Panc1 (cell line): ENCODE results near the gene PXK. TPM values are rescaled to one million over a fixed set of nuclear protein-coding genes. Genes with fewer than 3 reads are reported as not detected.

Experiments
- ATAC-seq: fragments of 200-7000 bp; cut with Tn5 transposase; 2 replicates; pipeline ENCODE4 v1.9.1; 2020; ENCODE audit warnings: mild to moderate bottlenecking, moderate library complexity
- BruUV-seq: library from RNA; stranded (reverse); fragments of 400-500 nt; replicated peaks from 2 replicates; lab custom pipeline; 2021; lab: Mats Ljungman, UMichigan
- CTCF ChIA-PET: fragments of 300-600 bp; sonication (Branson Sonifier 250); formaldehyde crosslinking; loops from one replicate; lab custom pipeline; 2022; ENCODE audit warnings: antibody characterized with exemption; lab: Charles Lee
- POLR2A ChIA-PET: fragments of 300-600 bp; sonication (Branson Sonifier 250); formaldehyde crosslinking; loops from one replicate; lab custom pipeline; 2022; ENCODE audit warnings: antibody characterized with exemption; lab: Charles Lee
- DNase-seq: peaks from one replicate; pipeline ENCODE4 v3.0.0-alpha.2; 2010; ENCODE audit warnings: low read depth, low spot score
- H3K27ac ChIP-seq: 2 replicates; pipeline ENCODE4 v1.5.1; 2011; ENCODE audit warnings: mild to moderate bottlenecking, low read length, inconsistent platforms
- H3K27me3 ChIP-seq: fragments of 200-500 bp; sonication (Bioruptor generic); 2 replicates; pipeline ENCODE4 v1.6.0; 2014; ENCODE audit warnings: low read length, inconsistent platforms; ENCODE audit not compliant: control insufficient read depth, insufficient read depth
- H3K36me3 ChIP-seq: fragments of 200-500 bp; sonication (Bioruptor generic); 2 replicates; pipeline ENCODE4 v1.5.1; 2014; ENCODE audit warnings: inconsistent platforms, mild to moderate bottlenecking, low read length, moderate library complexity; ENCODE audit not compliant: control insufficient read depth, insufficient read depth
- H3K4me1 ChIP-seq: 2 replicates; pipeline ENCODE4 v1.5.1; 2011; ENCODE audit warnings: inconsistent platforms, mild to moderate bottlenecking, low read length, moderate library complexity; ENCODE audit not compliant: control insufficient read depth, insufficient read depth
- H3K4me3 ChIP-seq, 2 experiments: 2 replicates each; pipeline ENCODE4 v1.5.1; 2011 to 2012; ENCODE audit warnings: low read depth in 2 of 2, low read length in 2 of 2, mild to moderate bottlenecking in 2 of 2, inconsistent platforms in 1 of 2, moderate library complexity in 1 of 2
- H3K9me3 ChIP-seq: fragments of 200-500 bp; sonication (Bioruptor generic); 2 replicates; pipeline ENCODE4 v1.5.1; 2014; ENCODE audit warnings: low read depth, mild to moderate bottlenecking, inconsistent platforms, low read length, moderate library complexity; ENCODE audit not compliant: control insufficient read depth, insufficient read depth
- POLR2AphosphoS5 ChIP-seq: IDR thresholded peaks from 2 replicates; pipeline ENCODE4 v1.6.1; 2012; ENCODE audit warnings: mild to moderate bottlenecking, low read depth, low read length, moderate library complexity
- SIN3A ChIP-seq: IDR thresholded peaks from 2 replicates; pipeline ENCODE4 v1.6.1; 2012; ENCODE audit warnings: low read depth, mild to moderate bottlenecking, low read length, moderate library complexity, borderline replicate concordance; ENCODE audit not compliant: insufficient read depth
- TCF7L2 ChIP-seq: IDR thresholded peaks from 2 replicates; pipeline ENCODE4 v1.6.1; 2011; ENCODE audit warnings: mild to moderate bottlenecking, low read depth, low read length, inconsistent platforms
- in situ Hi-C: cut with HindIII; loops from 2 replicates; pipeline ENCODE4 v1.10.0; 2016; ENCODE audit warnings: low sequenced_read_pairs, low pct_unique_long_range_greater_than_20kb
- intact Hi-C: fragments of 100-400 bp; cut with micrococcal nuclease; formaldehyde crosslinking; loops from one replicate; pipeline ENCODE4 v1.10.0; 2022; ENCODE audit not compliant: unreplicated experiment
- total RNA-seq: library from RNA; stranded (reverse); gene quantifications from one replicate; pipeline ENCODE4 v1.2.1, GENCODE V29; 2021; ENCODE audit not compliant: unreplicated experiment
- TF ChIP-seq, protein P1 (sequence below): fragments of 450-650 bp; IDR thresholded peaks from 2 replicates; pipeline ENCODE4 v1.5.1; 2017; ENCODE audit warnings: mild to moderate bottlenecking
- TF ChIP-seq, protein P2 (sequence below), 2 experiments: IDR thresholded peaks; 2 replicates each; pipeline ENCODE4 v1.6.1; 2011 to 2012; ENCODE audit warnings: low read depth in 2 of 2, control low read depth in 1 of 2, low read length in 1 of 2, mild to moderate bottlenecking in 1 of 2, moderate library complexity in 1 of 2; ENCODE audit not compliant: insufficient read depth in 1 of 2

PXK gene
- total RNA-seq, 1 experiment from 2014 or later: 14.2 TPM

DNA sequence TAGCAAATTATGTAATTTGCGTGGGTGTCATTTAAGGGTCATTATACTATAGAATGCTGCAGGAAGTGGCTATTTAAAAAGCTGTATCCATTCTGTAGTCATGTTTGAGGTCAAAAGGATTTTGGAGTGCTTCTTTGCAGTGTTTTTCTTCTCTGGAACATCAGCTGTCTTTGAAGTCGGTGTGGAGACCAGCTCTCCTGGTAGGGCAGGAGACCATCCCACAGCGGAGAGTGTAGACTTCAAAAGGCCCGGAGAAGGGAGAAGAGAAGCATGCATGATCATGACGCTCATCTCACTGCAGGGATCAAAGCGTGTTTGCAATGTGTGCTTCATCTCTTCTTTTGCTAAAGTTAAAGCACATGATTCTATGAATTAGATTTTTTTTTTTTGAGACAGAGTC, 19.9 kb downstream of the PXK start:
- no peak for ATAC-seq
- Histone ChIP-seq H3K36me3 (no peaks in the 10 kb centered on the region), H3K9me3 (no peaks in the 10 kb centered on the region), H3K4me3 (no peak overlapping the region), H3K4me1 (no peaks in the 10 kb centered on the region), H3K27me3 (no peaks in the 10 kb centered on the region), H3K27ac (no peak overlapping the region)
- ChIA-PET POLR2A (no interaction called here), CTCF (no interaction called here)
- no peak for DNase-seq
- in situ Hi-C loops (no loop called here), intact Hi-C loops (no loop called here)
- BruUV-seq: no TSS peak
- TF ChIP-seq POLR2AphosphoS5 (no peak), TCF7L2 (no peak), SIN3A (no peak)
- TF ChIP-seq, protein P1, sequence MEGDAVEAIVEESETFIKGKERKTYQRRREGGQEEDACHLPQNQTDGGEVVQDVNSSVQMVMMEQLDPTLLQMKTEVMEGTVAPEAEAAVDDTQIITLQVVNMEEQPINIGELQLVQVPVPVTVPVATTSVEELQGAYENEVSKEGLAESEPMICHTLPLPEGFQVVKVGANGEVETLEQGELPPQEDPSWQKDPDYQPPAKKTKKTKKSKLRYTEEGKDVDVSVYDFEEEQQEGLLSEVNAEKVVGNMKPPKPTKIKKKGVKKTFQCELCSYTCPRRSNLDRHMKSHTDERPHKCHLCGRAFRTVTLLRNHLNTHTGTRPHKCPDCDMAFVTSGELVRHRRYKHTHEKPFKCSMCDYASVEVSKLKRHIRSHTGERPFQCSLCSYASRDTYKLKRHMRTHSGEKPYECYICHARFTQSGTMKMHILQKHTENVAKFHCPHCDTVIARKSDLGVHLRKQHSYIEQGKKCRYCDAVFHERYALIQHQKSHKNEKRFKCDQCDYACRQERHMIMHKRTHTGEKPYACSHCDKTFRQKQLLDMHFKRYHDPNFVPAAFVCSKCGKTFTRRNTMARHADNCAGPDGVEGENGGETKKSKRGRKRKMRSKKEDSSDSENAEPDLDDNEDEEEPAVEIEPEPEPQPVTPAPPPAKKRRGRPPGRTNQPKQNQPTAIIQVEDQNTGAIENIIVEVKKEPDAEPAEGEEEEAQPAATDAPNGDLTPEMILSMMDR: no peak
- TF ChIP-seq, protein P2, sequence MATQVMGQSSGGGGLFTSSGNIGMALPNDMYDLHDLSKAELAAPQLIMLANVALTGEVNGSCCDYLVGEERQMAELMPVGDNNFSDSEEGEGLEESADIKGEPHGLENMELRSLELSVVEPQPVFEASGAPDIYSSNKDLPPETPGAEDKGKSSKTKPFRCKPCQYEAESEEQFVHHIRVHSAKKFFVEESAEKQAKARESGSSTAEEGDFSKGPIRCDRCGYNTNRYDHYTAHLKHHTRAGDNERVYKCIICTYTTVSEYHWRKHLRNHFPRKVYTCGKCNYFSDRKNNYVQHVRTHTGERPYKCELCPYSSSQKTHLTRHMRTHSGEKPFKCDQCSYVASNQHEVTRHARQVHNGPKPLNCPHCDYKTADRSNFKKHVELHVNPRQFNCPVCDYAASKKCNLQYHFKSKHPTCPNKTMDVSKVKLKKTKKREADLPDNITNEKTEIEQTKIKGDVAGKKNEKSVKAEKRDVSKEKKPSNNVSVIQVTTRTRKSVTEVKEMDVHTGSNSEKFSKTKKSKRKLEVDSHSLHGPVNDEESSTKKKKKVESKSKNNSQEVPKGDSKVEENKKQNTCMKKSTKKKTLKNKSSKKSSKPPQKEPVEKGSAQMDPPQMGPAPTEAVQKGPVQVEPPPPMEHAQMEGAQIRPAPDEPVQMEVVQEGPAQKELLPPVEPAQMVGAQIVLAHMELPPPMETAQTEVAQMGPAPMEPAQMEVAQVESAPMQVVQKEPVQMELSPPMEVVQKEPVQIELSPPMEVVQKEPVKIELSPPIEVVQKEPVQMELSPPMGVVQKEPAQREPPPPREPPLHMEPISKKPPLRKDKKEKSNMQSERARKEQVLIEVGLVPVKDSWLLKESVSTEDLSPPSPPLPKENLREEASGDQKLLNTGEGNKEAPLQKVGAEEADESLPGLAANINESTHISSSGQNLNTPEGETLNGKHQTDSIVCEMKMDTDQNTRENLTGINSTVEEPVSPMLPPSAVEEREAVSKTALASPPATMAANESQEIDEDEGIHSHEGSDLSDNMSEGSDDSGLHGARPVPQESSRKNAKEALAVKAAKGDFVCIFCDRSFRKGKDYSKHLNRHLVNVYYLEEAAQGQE (IDR thresholded peaks at IDR 0.05; ENCODE audit: insufficient read depth in 1 of 2, low read depth in 2 of 2, low read length in 1 of 2): no peak

DNA sequence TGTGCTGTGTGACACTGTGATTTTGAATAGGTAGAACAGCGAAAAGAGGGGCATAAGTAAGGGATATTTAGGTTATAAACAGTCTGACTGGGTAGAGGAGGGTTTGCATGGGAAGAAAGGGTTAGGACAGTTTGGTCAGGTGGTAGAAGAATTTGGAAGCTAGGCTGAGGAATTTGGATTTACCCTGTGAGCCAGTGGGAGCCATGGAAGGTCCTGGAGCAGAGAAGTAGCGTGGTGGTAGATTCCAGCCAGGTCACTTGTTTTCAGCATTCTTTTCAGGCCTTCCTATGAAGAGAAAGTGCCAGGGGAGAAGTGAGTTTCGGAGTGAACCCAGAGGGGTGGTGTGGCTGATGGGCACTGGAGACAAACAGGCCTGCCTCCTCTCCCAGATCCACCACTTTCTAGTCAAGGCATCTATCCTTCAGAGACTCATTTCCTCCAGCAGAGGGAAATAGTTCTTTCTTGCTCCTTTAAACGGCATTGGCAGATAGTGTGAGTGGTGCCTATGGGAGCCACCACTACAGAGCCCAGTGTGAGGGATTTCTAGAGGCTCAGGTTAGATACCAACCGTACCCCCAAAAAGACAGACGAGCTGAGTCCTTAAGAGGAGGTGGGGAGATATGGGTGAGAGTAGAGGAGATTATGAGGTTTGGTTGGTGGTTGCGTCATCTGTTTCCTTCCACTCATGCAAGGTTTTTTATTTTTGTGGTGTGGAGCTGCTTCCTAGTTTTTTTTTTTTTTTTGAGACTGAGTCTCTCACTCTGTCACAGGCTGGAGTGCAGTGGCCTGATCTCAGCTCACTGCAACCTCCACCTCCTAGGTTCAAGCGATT, 21.2 kb downstream of the PXK start:
- no peak overlapping the region for H3K27ac ChIP-seq
- no peak for ATAC-seq
- in situ Hi-C loops (no loop called here), intact Hi-C loops (no loop called here)
- ChIA-PET CTCF (no interaction called here), POLR2A (no interaction called here)
- TF ChIP-seq, protein P1: peak; percentile 8; the same call in 1 of the 2 replicates
- TF ChIP-seq SIN3A: no peak
- TF ChIP-seq, protein P2 (IDR thresholded peaks at IDR 0.05; ENCODE audit: insufficient read depth in 1 of 2, low read depth in 2 of 2, low read length in 1 of 2): no peak
- no peak for TF ChIP-seq POLR2AphosphoS5
- no peak for TF ChIP-seq TCF7L2
- no peaks in the 10 kb centered on the region for H3K9me3 ChIP-seq
- DNase-seq: no peak
- H3K36me3 ChIP-seq: no peaks in the 10 kb centered on the region
- no peaks in the 10 kb centered on the region for H3K4me1 ChIP-seq
- H3K4me3 ChIP-seq: no peak overlapping the region
- BruUV-seq: no TSS peak
- H3K27me3 ChIP-seq: no peaks in the 10 kb centered on the region
